ENCODE measurements around the gene GSK3A. TPM values are rescaled to one million over a fixed set of nuclear protein-coding genes. Genes with fewer than 3 reads are reported as not detected.

GSK3A gene
- total and polyA plus RNA-seq, 9 donors, result 11.6 to 51.6 (median 42.7) TPM

GRCh38 chr19:42275103-42275502, 32.7 kb upstream of the GSK3A start:
- Histone ChIP-seq H3K27me3 (ENCODE audit: control insufficient read depth, insufficient read depth, low read length) (no peaks in the 10 kb centered on the region), H3K27ac (ENCODE audit: low read length) (no peak overlapping the region), H3K4me3 (ENCODE audit: low read length) (no peak overlapping the region), H3K9me3 (replicated peaks; ENCODE audit: control insufficient read depth, low read depth, low read length) (no peaks in the 10 kb centered on the region), H3K4me1 (ENCODE audit: control insufficient read depth, insufficient read depth, low read length) (peaks cover 52% of the 10 kb centered on the region), H3K36me3 (ENCODE audit: control insufficient read depth, insufficient read depth, low read length) (peaks cover 51% of the 10 kb centered on the region)
- peak; percentile 9 for DNase-seq
- 70% methylated on average over 6 of the region's 7 CpGs for WGBS (ENCODE audit: insufficient coverage)

- DNase-seq, result peak; percentile 6
- H3K27ac ChIP-seq (ENCODE audit: low read length), result no peak overlapping the region
- no peak overlapping the region for H3K4me3 ChIP-seq (ENCODE audit: low read length)
- H3K9me3 ChIP-seq (replicated peaks; ENCODE audit: control insufficient read depth, low read depth, low read length), result no peaks in the 10 kb centered on the region
- peaks cover 53% of the 10 kb centered on the region for H3K4me1 ChIP-seq (ENCODE audit: control insufficient read depth, insufficient read depth, low read length)
- peaks cover 51% of the 10 kb centered on the region for H3K36me3 ChIP-seq (ENCODE audit: control insufficient read depth, insufficient read depth, low read length)
- no peaks in the 10 kb centered on the region for H3K27me3 ChIP-seq (ENCODE audit: control insufficient read depth, insufficient read depth, low read length)
- WGBS (ENCODE audit: insufficient coverage), result 95% methylated on average over 20 of the region's 22 CpGs
These were observed 31.8 kb upstream of the GSK3A start for GRCh38 chr19:42274065-42274682.

- Histone ChIP-seq H3K27me3 (ENCODE audit: control insufficient read depth, insufficient read depth, low read length) (no peaks in the 10 kb centered on the region), H3K9me3 (replicated peaks; ENCODE audit: control insufficient read depth, low read depth, low read length) (no peaks in the 10 kb centered on the region), H3K36me3 (ENCODE audit: control insufficient read depth, insufficient read depth, low read length) (peaks cover 51% of the 10 kb centered on the region), H3K27ac (ENCODE audit: low read length) (no peak overlapping the region), H3K4me1 (ENCODE audit: control insufficient read depth, insufficient read depth, low read length) (peaks cover 46% of the 10 kb centered on the region), H3K4me3 (ENCODE audit: low read length) (no peak overlapping the region)
- peak; percentile 5 for DNase-seq
- WGBS (ENCODE audit: insufficient coverage), result 93% methylated on average over 43 of the region's 43 CpGs
These were observed 31.1 kb upstream of the GSK3A start for GRCh38 chr19:42273407-42274064.

- Histone ChIP-seq H3K4me3 (ENCODE audit: low read length) (no peak overlapping the region), H3K27me3 (ENCODE audit: control insufficient read depth, insufficient read depth, low read length) (no peaks in the 10 kb centered on the region), H3K36me3 (ENCODE audit: control insufficient read depth, insufficient read depth, low read length) (peaks cover 51% of the 10 kb centered on the region), H3K4me1 (ENCODE audit: control insufficient read depth, insufficient read depth, low read length) (peaks cover 41% of the 10 kb centered on the region), H3K27ac (ENCODE audit: low read length) (no peak overlapping the region), H3K9me3 (replicated peaks; ENCODE audit: control insufficient read depth, low read depth, low read length) (no peaks in the 10 kb centered on the region)
- DNase-seq, result no peak
- WGBS (ENCODE audit: insufficient coverage), result 95% methylated on average over 23 of the region's 23 CpGs
These were observed 30.6 kb upstream of the GSK3A start for GRCh38 chr19:42272989-42273406.

GRCh38 chr19:42272535-42272897, 30.1 kb upstream of the GSK3A start:
- H3K4me1 ChIP-seq (ENCODE audit: control insufficient read depth, insufficient read depth, low read length), result peaks cover 41% of the 10 kb centered on the region
- no peak for DNase-seq
- H3K27me3 ChIP-seq (ENCODE audit: control insufficient read depth, insufficient read depth, low read length), result no peaks in the 10 kb centered on the region
- WGBS (ENCODE audit: insufficient coverage), result 60% methylated on average over 6 of the region's 9 CpGs
- H3K27ac ChIP-seq (ENCODE audit: low read length), result no peak overlapping the region
- no peaks in the 10 kb centered on the region for H3K9me3 ChIP-seq (replicated peaks; ENCODE audit: control insufficient read depth, low read depth, low read length)
- H3K4me3 ChIP-seq (ENCODE audit: low read length), result no peak overlapping the region
- peaks cover 50% of the 10 kb centered on the region for H3K36me3 ChIP-seq (ENCODE audit: control insufficient read depth, insufficient read depth, low read length)

- Histone ChIP-seq H3K9me3 (replicated peaks; ENCODE audit: control insufficient read depth, low read depth, low read length) (no peaks in the 10 kb centered on the region), H3K27ac (ENCODE audit: low read length) (no peak overlapping the region), H3K4me3 (ENCODE audit: low read length) (no peak overlapping the region), H3K27me3 (ENCODE audit: control insufficient read depth, insufficient read depth, low read length) (no peaks in the 10 kb centered on the region), H3K4me1 (ENCODE audit: control insufficient read depth, insufficient read depth, low read length) (peaks cover 36% of the 10 kb centered on the region), H3K36me3 (ENCODE audit: control insufficient read depth, insufficient read depth, low read length) (peaks cover 48% of the 10 kb centered on the region)
- DNase-seq, result no peak
- 88% methylated on average over 32 of the region's 35 CpGs for WGBS (ENCODE audit: insufficient coverage)
These were observed 29.6 kb upstream of the GSK3A start for GRCh38 chr19:42271861-42272534.

GRCh38 chr19:42271045-42271419, 28.6 kb upstream of the GSK3A start:
- H3K4me3 ChIP-seq (ENCODE audit: low read length), result no peak overlapping the region
- no peak overlapping the region for H3K27ac ChIP-seq (ENCODE audit: low read length)
- 64% methylated on average over 3 of the region's 3 CpGs for WGBS (ENCODE audit: insufficient coverage)

GRCh38 chr19:42270346-42271044, 28.1 kb upstream of the GSK3A start:
- Histone ChIP-seq H3K27ac (ENCODE audit: low read length) (peak overlapping the region; percentile 94), H3K4me3 (ENCODE audit: low read length) (peak overlapping the region; percentile 71), H3K36me3 (ENCODE audit: control insufficient read depth, insufficient read depth, low read length) (peaks cover 39% of the 10 kb centered on the region), H3K9me3 (replicated peaks; ENCODE audit: control insufficient read depth, low read depth, low read length) (no peaks in the 10 kb centered on the region), H3K4me1 (ENCODE audit: control insufficient read depth, insufficient read depth, low read length) (peaks cover 26% of the 10 kb centered on the region), H3K27me3 (ENCODE audit: control insufficient read depth, insufficient read depth, low read length) (no peaks in the 10 kb centered on the region)
- peak; percentile 60 for DNase-seq
- WGBS (ENCODE audit: insufficient coverage), result 30% methylated on average over 2 of the region's 18 CpGs

More at GRCh38 chr19:42271045-42271419, 28.6 kb upstream of the GSK3A start:
- DNase-seq, result peak; percentile 16
- Histone ChIP-seq H3K27me3 (ENCODE audit: control insufficient read depth, insufficient read depth, low read length) (no peaks in the 10 kb centered on the region), H3K36me3 (ENCODE audit: control insufficient read depth, insufficient read depth, low read length) (peaks cover 43% of the 10 kb centered on the region), H3K9me3 (replicated peaks; ENCODE audit: control insufficient read depth, low read depth, low read length) (no peaks in the 10 kb centered on the region), H3K4me1 (ENCODE audit: control insufficient read depth, insufficient read depth, low read length) (peaks cover 27% of the 10 kb centered on the region)

- DNase-seq, result peak; percentile 39
- Histone ChIP-seq H3K36me3 (ENCODE audit: control insufficient read depth, insufficient read depth, low read length) (peaks cover 32% of the 10 kb centered on the region), H3K9me3 (replicated peaks; ENCODE audit: control insufficient read depth, low read depth, low read length) (no peaks in the 10 kb centered on the region), H3K4me3 (ENCODE audit: low read length) (peak overlapping the region; percentile 71), H3K27ac (ENCODE audit: low read length) (peak overlapping the region; percentile 94), H3K4me1 (ENCODE audit: control insufficient read depth, insufficient read depth, low read length) (peaks cover 26% of the 10 kb centered on the region), H3K27me3 (ENCODE audit: control insufficient read depth, insufficient read depth, low read length) (no peaks in the 10 kb centered on the region)
- 35% methylated on average over 9 of the region's 10 CpGs for WGBS (ENCODE audit: insufficient coverage)
These were observed 27.3 kb upstream of the GSK3A start for GRCh38 chr19:42269478-42270345.
